HUES6 (cell line): ENCODE results near the gene SRGN.

Source experiments
- H3K27ac ChIP-seq: 2 replicates; pipeline ENCODE4 v1.7.0; 2013; ENCODE audit warnings: low read depth, mild to moderate bottlenecking, low read length, inconsistent platforms
- H3K27me3 ChIP-seq: 2 replicates; pipeline ENCODE4 v1.6.1; 2013; ENCODE audit warnings: low read length; ENCODE audit not compliant: control insufficient read depth, insufficient read depth
- H3K36me3 ChIP-seq: 2 replicates; pipeline ENCODE4 v1.6.1; 2013; ENCODE audit warnings: low read length; ENCODE audit not compliant: control insufficient read depth, insufficient read depth
- H3K4me1 ChIP-seq: 2 replicates; pipeline ENCODE4 v1.6.1; 2013; ENCODE audit warnings: low read length; ENCODE audit not compliant: control insufficient read depth, insufficient read depth
- H3K4me3 ChIP-seq: 2 replicates; pipeline ENCODE4 v1.5.1; 2013; ENCODE audit warnings: low read depth, low read length
- H3K9ac ChIP-seq: one replicate; pipeline ENCODE4 v1.6.1; 2013; ENCODE audit warnings: mild to moderate bottlenecking, low read length
- H3K9me3 ChIP-seq: 2 replicates; pipeline ENCODE4 v1.6.1; 2013; ENCODE audit warnings: low read depth, low read length; ENCODE audit not compliant: control insufficient read depth, insufficient read depth

The SRGN gene

GRCh38 chr10:69145329-69145728 is 57.4 kb downstream of the SRGN start:
- no peaks in the 10 kb centered on the region for H3K9me3 ChIP-seq
- no peak overlapping the region for H3K27ac ChIP-seq
- no peaks in the 10 kb centered on the region for H3K4me1 ChIP-seq
- peaks cover 2% of the 10 kb centered on the region; the same call in 1 of the 2 replicates for H3K36me3 ChIP-seq
- H3K4me3 ChIP-seq: no peak overlapping the region
- H3K27me3 ChIP-seq: no peaks in the 10 kb centered on the region
- no peak overlapping the region for H3K9ac ChIP-seq

GRCh38 chr10:69145864-69146263 is 58.0 kb downstream of the SRGN start:
- Histone ChIP-seq H3K27me3 (no peaks in the 10 kb centered on the region), H3K27ac (no peak overlapping the region), H3K4me1 (no peaks in the 10 kb centered on the region), H3K9me3 (no peaks in the 10 kb centered on the region), H3K9ac (no peak overlapping the region), H3K36me3 (peaks cover 2% of the 10 kb centered on the region; the same call in 1 of the 2 replicates), H3K4me3 (no peak overlapping the region)

GRCh38 chr10:69146759-69147158 is 58.9 kb downstream of the SRGN start:
- Histone ChIP-seq H3K9ac (no peak overlapping the region), H3K9me3 (no peaks in the 10 kb centered on the region), H3K27me3 (no peaks in the 10 kb centered on the region), H3K4me1 (no peaks in the 10 kb centered on the region), H3K27ac (no peak overlapping the region), H3K4me3 (no peak overlapping the region), H3K36me3 (no peaks in the 10 kb centered on the region)

GRCh38 chr10:69151984-69152383 is 64.1 kb downstream of the SRGN start:
- Histone ChIP-seq H3K27ac (no peak overlapping the region), H3K4me1 (0 out of 2 replicates have a peak, but pooled peaks cover 5% of the 10 kb centered on the region), H3K9me3 (no peaks in the 10 kb centered on the region), H3K4me3 (no peak overlapping the region), H3K9ac (no peak overlapping the region), H3K27me3 (no peaks in the 10 kb centered on the region), H3K36me3 (no peaks in the 10 kb centered on the region)

- Histone ChIP-seq H3K27ac (no peak overlapping the region), H3K4me3 (no peak overlapping the region), H3K4me1 (0 out of 2 replicates have a peak, but pooled peaks cover 5% of the 10 kb centered on the region), H3K36me3 (peaks cover 12% of the 10 kb centered on the region), H3K9ac (no peak overlapping the region), H3K27me3 (no peaks in the 10 kb centered on the region), H3K9me3 (no peaks in the 10 kb centered on the region)
These were observed 65.3 kb downstream of the SRGN start for GRCh38 chr10:69153227-69153626.
